NB4 (cell line): Measurements from ENCODE around the gene GPR151.

Experiments
- DNase-seq: peaks from one replicate; pipeline ENCODE4 v3.0.0; 2010; ENCODE audit warnings: low read depth
- H3K4me3 ChIP-seq: one replicate; pipeline ENCODE4 v1.5.1; 2011; ENCODE audit warnings: mild to moderate bottlenecking, low read depth, low read length, moderate library complexity
- MAX ChIP-seq: IDR thresholded peaks from 2 replicates; pipeline ENCODE4 v1.6.1; 2011; ENCODE audit warnings: low read depth, low read length
- MYC ChIP-seq: IDR thresholded peaks from 2 replicates; pipeline ENCODE4 v1.6.1; 2011; ENCODE audit warnings: low read depth, low read length
- POLR2A ChIP-seq: IDR thresholded peaks from 2 replicates; pipeline ENCODE4 v1.6.1; 2011; ENCODE audit warnings: mild to moderate bottlenecking; ENCODE audit not compliant: insufficient read length; ENCODE audit errors: extremely low read depth
- TF ChIP-seq, protein P1 (sequence below): IDR thresholded peaks from one replicate; pipeline ENCODE4 v1.5.1; 2012; ENCODE audit warnings: low read depth, low read length

GPR151 gene

GRCh38 chr5:146514575-146514974 is 1.4 kb downstream of the GPR151 start:
- no peak overlapping the region for H3K4me3 ChIP-seq
- TF ChIP-seq POLR2A (no peak), MAX (no peak), MYC (no peak)
- DNase-seq, result no peak

GRCh38 chr5:146513462-146513861 is 2.5 kb downstream of the GPR151 start:
- TF ChIP-seq MAX (no peak), MYC (no peak), POLR2A (no peak)
- TF ChIP-seq, protein P1, sequence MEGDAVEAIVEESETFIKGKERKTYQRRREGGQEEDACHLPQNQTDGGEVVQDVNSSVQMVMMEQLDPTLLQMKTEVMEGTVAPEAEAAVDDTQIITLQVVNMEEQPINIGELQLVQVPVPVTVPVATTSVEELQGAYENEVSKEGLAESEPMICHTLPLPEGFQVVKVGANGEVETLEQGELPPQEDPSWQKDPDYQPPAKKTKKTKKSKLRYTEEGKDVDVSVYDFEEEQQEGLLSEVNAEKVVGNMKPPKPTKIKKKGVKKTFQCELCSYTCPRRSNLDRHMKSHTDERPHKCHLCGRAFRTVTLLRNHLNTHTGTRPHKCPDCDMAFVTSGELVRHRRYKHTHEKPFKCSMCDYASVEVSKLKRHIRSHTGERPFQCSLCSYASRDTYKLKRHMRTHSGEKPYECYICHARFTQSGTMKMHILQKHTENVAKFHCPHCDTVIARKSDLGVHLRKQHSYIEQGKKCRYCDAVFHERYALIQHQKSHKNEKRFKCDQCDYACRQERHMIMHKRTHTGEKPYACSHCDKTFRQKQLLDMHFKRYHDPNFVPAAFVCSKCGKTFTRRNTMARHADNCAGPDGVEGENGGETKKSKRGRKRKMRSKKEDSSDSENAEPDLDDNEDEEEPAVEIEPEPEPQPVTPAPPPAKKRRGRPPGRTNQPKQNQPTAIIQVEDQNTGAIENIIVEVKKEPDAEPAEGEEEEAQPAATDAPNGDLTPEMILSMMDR, result no peak
- no peak overlapping the region for H3K4me3 ChIP-seq
- DNase-seq, result no peak

- no peak overlapping the region for H3K4me3 ChIP-seq
- TF ChIP-seq POLR2A, result no peak
- TF ChIP-seq MYC, result no peak
- TF ChIP-seq, protein P1, result no peak
- no peak for TF ChIP-seq MAX
- DNase-seq, result peak; percentile 50
Measured at GRCh38 chr5:146510559-146511125, 5.3 kb downstream of the GPR151 start.

DNA sequence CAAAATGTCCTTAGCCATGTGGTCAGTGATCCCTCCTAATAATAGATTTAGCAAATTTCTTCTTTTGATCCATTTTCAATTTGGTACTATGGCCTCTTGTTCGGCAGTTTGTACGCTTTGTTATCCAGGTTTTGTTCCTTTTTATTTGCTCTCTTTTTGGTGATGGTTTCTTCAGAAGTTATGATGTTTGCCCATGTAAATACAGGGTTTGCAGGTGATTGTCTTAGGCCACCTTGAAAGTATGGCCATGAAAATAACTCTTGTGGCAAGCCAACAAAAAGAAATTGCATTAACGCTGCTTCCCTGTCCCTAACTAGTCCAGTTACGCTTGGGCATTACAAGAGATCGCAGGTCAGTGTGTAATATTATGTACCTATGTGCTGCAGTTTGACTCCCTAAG is 8.6 kb downstream of the GPR151 start:
- DNase-seq, result no peak
- H3K4me3 ChIP-seq, result no peak overlapping the region
- TF ChIP-seq POLR2A (no peak), MYC (no peak), MAX (no peak)
- TF ChIP-seq, protein P1, result no peak

- DNase-seq, result no peak
- no peak overlapping the region for H3K4me3 ChIP-seq
- TF ChIP-seq MAX (no peak), MYC (no peak), POLR2A (no peak)
- TF ChIP-seq, protein P1, result no peak
Measured at GRCh38 chr5:146499680-146500079, 16.3 kb downstream of the GPR151 start.

DNA sequence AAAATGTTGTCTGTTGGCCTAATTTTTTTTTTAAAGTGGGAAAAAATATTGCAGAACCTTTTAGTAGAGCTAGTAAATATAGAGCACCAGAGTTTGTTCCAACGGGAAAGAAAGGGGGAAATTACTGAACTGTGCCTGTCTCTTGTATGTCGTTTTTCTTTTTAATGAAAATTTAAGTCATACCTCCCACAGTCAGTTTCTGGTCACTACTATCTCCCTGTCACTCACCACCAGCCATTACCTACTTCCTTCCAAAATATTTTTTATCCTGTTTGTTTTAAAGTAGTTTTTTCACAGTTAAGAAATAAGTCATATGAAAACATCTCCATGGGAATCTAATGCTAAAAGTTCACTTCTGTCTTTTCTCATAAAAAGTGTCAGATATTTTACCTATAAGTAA is 21.3 kb downstream of the GPR151 start:
- TF ChIP-seq MYC (no peak), POLR2A (no peak), MAX (no peak)
- TF ChIP-seq, protein P1, result no peak
- DNase-seq, result no peak
- H3K4me3 ChIP-seq, result no peak overlapping the region
